Measurements from ENCODE around the gene SLC25A5. TPM values are rescaled to one million over a fixed set of nuclear protein-coding genes. Genes with fewer than 3 reads are reported as not detected.

Gene SLC25A5
- total and polyA plus RNA-seq, 4 donors, result 191 to 304 (median 207) TPM

GRCh38 chrX:119507206-119507605 is 39.0 kb downstream of the SLC25A5 start:
- no peak for DNase-seq (ENCODE audit: low spot score)
- no peak overlapping the region for H3K9ac ChIP-seq (ENCODE audit: low read depth in 1 of 2, low read length in 2 of 2)
- no peak overlapping the region for H3K27ac ChIP-seq (ENCODE audit: low read depth in 1 of 2, low read length in 2 of 2)
- no peaks in the 10 kb centered on the region for H3K27me3 ChIP-seq (ENCODE audit: control insufficient read depth in 4 of 4, insufficient read depth in 4 of 4, low read length in 3 of 4)
- WGBS, result 75% methylated on average over 6 of the region's 6 CpGs
- H3K9me3 ChIP-seq (ENCODE audit: control insufficient read depth in 4 of 4, low read length in 3 of 4), result no peaks in the 10 kb centered on the region
- no peak overlapping the region for H3K4me3 ChIP-seq (ENCODE audit: low read depth in 1 of 3, low read length in 3 of 3)
- H3K4me1 ChIP-seq (ENCODE audit: control insufficient read depth in 4 of 4, insufficient read depth in 4 of 4, low read length in 3 of 4), result peaks cover 8 to 39% (median 27%) of the 10 kb centered on the region in 4 donors
- TF ChIP-seq YY1 (IDR thresholded peaks at IDR 0.05) (no peak), REST (IDR thresholded peaks at IDR 0.05) (no peak), RXRA (IDR thresholded peaks at IDR 0.05) (no peak), HNF4A (conservative IDR thresholded peaks at IDR 0.05) (no peak), HNF4G (IDR thresholded peaks at IDR 0.05) (no peak), ATF3 (IDR thresholded peaks at IDR 0.05) (no peak), SP1 (IDR thresholded peaks at IDR 0.05) (no peak), NR2F2 (IDR thresholded peaks at IDR 0.05) (no peak), EGR1 (IDR thresholded peaks at IDR 0.05; ENCODE audit: low read depth in 2 of 2) (no peak), GABPA (IDR thresholded peaks at IDR 0.05 in 1 of 2, conservative IDR thresholded peaks at IDR 0.05 in 1 of 2) (no peak), FOXA2 (IDR thresholded peaks at IDR 0.05) (no peak), RAD21 (IDR thresholded peaks at IDR 0.05) (no peak), FOXA1 (IDR thresholded peaks at IDR 0.05) (no peak), MAX (IDR thresholded peaks at IDR 0.05) (no peak)
- H3K36me3 ChIP-seq (ENCODE audit: control insufficient read depth in 4 of 4, insufficient read depth in 3 of 4, low read depth in 1 of 4, low read length in 3 of 4), result no peaks in the 10 kb centered on the region

- 37% methylated on average over 14 of the region's 14 CpGs for WGBS
- H3K9ac ChIP-seq (ENCODE audit: low read depth in 1 of 2, low read length in 2 of 2), result no peak overlapping the region
- no peak overlapping the region for H3K4me3 ChIP-seq (ENCODE audit: low read depth in 1 of 3, low read length in 3 of 3)
- peaks cover 0 to 6% (median 2%) of the 10 kb centered on the region in 4 donors for H3K4me1 ChIP-seq (ENCODE audit: control insufficient read depth in 4 of 4, insufficient read depth in 4 of 4, low read length in 3 of 4)
- no peaks in the 10 kb centered on the region for H3K27me3 ChIP-seq (ENCODE audit: control insufficient read depth in 4 of 4, insufficient read depth in 4 of 4, low read length in 3 of 4)
- DNase-seq (ENCODE audit: low spot score), result peak; percentile 39
- no peaks in the 10 kb centered on the region for H3K36me3 ChIP-seq (ENCODE audit: control insufficient read depth in 4 of 4, insufficient read depth in 3 of 4, low read depth in 1 of 4, low read length in 3 of 4)
- H3K9me3 ChIP-seq (ENCODE audit: control insufficient read depth in 4 of 4, low read length in 3 of 4), result no peaks in the 10 kb centered on the region
- TF ChIP-seq RAD21 (IDR thresholded peaks at IDR 0.05) (peak; percentile 92 to 96), CTCF (IDR thresholded peaks at IDR 0.05; ENCODE audit: low read depth, low read length, missing input control) (peak; percentile 79), MAX (IDR thresholded peaks at IDR 0.05) (no peak)
- no peak overlapping the region for H3K27ac ChIP-seq (ENCODE audit: low read depth in 1 of 2, low read length in 2 of 2)
These were observed 44.0 kb downstream of the SLC25A5 start for GRCh38 chrX:119512146-119512800.
